ENCODE measurements around the gene CAMTA1. TPM values are rescaled to one million over a fixed set of nuclear protein-coding genes. Genes with fewer than 3 reads are reported as not detected.

CAMTA1 gene
- total RNA-seq, 2 donors from 2014 or later, result 105 to 113 TPM

DNA sequence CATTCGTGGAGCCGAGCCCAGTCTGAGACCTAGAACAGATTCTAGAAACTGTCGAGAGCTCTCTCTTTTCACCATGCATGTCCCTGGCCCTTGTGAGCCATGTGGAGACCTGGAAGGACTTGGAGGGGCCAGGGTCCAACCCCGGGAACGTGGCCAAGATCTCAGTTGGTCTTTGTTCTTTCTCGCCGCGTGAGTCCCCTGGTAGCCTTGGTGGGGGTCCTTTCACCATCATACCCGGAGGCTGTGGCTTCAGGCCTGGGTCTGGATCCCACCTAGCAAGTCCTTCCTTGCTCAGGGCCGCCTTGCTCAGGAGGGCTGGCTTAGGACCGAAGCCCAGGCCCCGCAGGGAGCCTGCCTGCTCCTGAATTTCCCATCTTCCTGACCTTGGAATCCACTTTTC is 168.0 kb downstream of the CAMTA1 start:
- no peak for ATAC-seq (ENCODE audit: insufficient number of reproducible peaks, low FRiP score, low read depth)
- TF ChIP-seq, protein P1, sequence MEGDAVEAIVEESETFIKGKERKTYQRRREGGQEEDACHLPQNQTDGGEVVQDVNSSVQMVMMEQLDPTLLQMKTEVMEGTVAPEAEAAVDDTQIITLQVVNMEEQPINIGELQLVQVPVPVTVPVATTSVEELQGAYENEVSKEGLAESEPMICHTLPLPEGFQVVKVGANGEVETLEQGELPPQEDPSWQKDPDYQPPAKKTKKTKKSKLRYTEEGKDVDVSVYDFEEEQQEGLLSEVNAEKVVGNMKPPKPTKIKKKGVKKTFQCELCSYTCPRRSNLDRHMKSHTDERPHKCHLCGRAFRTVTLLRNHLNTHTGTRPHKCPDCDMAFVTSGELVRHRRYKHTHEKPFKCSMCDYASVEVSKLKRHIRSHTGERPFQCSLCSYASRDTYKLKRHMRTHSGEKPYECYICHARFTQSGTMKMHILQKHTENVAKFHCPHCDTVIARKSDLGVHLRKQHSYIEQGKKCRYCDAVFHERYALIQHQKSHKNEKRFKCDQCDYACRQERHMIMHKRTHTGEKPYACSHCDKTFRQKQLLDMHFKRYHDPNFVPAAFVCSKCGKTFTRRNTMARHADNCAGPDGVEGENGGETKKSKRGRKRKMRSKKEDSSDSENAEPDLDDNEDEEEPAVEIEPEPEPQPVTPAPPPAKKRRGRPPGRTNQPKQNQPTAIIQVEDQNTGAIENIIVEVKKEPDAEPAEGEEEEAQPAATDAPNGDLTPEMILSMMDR (IDR thresholded peaks at IDR 0.05), result no peak
- Histone ChIP-seq H3K4me3 (no peak overlapping the region), H3K27ac (no peak overlapping the region), H3K36me3 (no peaks in the 10 kb centered on the region), H3K4me1 (ENCODE audit: control insufficient read depth in 1 of 2, low read depth in 2 of 2) (no peaks in the 10 kb centered on the region), H3K27me3 (replicated peaks; ENCODE audit: insufficient read depth) (no peaks in the 10 kb centered on the region), H3K9me3 (no peaks in the 10 kb centered on the region)
- DNase-seq (ENCODE audit: low spot score), result no peak

DNA sequence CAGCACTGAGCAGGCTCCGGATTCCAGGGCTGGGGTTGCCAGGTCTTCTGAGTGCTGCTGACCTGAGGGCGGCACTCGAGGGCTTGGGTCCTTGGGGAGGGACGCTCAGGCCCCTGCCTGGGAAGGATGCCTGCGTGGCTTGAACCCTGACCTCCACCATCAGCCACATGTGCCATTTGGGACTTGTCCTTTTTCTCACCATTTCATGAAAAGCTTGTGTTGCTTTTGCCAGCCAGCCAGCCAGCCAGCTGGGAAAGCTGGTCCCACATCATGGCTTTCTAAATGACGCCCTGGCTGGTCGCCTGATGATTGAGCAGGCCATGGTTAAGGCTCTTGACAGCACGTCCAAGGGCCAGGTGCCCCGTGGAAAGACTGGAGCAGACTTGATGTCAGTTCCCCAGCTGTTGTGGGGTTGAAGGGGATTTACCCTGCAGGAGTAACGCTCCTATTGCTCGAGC is 168.7 kb downstream of the CAMTA1 start:
- DNase-seq (ENCODE audit: low spot score) (no peak), ATAC-seq (ENCODE audit: insufficient number of reproducible peaks, low FRiP score, low read depth) (no peak)
- TF ChIP-seq, protein P1 (IDR thresholded peaks at IDR 0.05), result no peak
- no peaks in the 10 kb centered on the region for H3K9me3 ChIP-seq
- no peaks in the 10 kb centered on the region for H3K36me3 ChIP-seq
- no peak overlapping the region for H3K27ac ChIP-seq
- no peaks in the 10 kb centered on the region for H3K27me3 ChIP-seq (replicated peaks; ENCODE audit: insufficient read depth)
- H3K4me1 ChIP-seq (ENCODE audit: control insufficient read depth in 1 of 2, low read depth in 2 of 2), result no peaks in the 10 kb centered on the region
- H3K4me3 ChIP-seq, result no peak overlapping the region

DNA sequence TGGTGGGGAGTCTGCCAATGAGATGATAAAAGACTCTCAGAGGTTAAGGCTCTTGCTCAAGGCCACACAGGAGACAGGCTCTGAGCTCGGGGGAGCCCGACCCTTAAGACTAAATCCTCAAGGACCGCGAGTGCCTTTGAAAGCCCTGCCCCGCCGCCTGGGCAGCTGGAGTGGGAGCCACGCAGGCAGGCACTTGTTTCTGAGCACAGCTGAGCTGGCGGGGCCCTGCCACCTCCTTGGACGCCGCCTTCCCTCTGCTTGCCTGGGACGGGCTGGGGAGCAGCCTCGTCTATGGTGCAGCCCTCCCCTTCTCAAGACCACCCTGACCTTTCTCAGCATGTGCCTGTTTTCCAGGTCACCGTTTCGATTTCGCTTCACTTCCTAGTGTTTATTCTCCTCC is 169.3 kb downstream of the CAMTA1 start:
- H3K27me3 ChIP-seq (replicated peaks; ENCODE audit: insufficient read depth), result no peaks in the 10 kb centered on the region
- H3K4me3 ChIP-seq, result no peak overlapping the region
- H3K9me3 ChIP-seq, result no peaks in the 10 kb centered on the region
- no peak overlapping the region for H3K27ac ChIP-seq
- no peaks in the 10 kb centered on the region for H3K36me3 ChIP-seq
- H3K4me1 ChIP-seq (ENCODE audit: control insufficient read depth in 1 of 2, low read depth in 2 of 2), result no peaks in the 10 kb centered on the region
- ATAC-seq (ENCODE audit: insufficient number of reproducible peaks, low FRiP score, low read depth) (no peak), DNase-seq (ENCODE audit: low spot score) (no peak)
- TF ChIP-seq, protein P1 (IDR thresholded peaks at IDR 0.05), result no peak

DNA sequence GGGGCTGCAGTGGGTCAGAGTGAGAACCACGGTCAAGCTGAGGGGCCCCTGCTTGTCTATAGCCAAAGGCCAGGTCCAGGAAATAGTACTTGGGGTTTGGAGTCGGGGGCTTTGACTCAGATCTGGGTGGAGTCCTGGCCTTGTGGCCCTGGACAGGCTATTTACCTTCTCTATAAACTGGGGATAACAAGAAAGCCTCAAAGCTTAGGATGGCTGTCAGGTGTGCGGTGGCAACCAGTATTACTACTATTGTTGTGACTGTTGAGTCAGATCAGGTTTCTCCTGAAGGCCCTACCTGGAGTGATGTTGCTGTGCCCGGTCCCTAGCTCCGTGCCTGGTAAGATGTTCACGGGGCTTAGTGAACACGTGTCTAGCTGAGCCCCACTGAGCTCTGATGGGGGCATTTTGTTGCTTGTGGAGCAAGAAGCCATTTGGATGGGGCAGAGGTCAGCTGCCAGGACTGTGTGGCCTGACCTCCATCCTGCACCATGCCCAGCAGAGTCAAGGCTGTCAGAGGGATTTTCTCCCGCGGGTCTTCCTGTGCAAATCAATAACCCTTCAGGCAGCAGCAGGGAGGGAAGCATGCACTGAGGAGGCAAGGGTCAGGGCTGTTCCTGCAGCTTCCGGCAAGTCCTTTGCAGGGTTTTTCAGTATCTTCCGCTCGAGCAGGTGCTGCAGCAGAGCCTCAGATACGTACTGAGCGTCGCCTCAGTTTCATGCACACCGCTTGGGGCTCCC is 170.3 kb downstream of the CAMTA1 start:
- H3K4me3 ChIP-seq, result no peak overlapping the region
- TF ChIP-seq, protein P1 (IDR thresholded peaks at IDR 0.05), result no peak
- H3K36me3 ChIP-seq, result no peaks in the 10 kb centered on the region
- no peaks in the 10 kb centered on the region for H3K4me1 ChIP-seq (ENCODE audit: control insufficient read depth in 1 of 2, low read depth in 2 of 2)
- no peak for ATAC-seq (ENCODE audit: insufficient number of reproducible peaks, low FRiP score, low read depth)
- no peak overlapping the region for H3K27ac ChIP-seq
- H3K27me3 ChIP-seq (replicated peaks; ENCODE audit: insufficient read depth), result no peaks in the 10 kb centered on the region
- no peak for DNase-seq (ENCODE audit: low spot score)
- H3K9me3 ChIP-seq, result no peaks in the 10 kb centered on the region

DNA sequence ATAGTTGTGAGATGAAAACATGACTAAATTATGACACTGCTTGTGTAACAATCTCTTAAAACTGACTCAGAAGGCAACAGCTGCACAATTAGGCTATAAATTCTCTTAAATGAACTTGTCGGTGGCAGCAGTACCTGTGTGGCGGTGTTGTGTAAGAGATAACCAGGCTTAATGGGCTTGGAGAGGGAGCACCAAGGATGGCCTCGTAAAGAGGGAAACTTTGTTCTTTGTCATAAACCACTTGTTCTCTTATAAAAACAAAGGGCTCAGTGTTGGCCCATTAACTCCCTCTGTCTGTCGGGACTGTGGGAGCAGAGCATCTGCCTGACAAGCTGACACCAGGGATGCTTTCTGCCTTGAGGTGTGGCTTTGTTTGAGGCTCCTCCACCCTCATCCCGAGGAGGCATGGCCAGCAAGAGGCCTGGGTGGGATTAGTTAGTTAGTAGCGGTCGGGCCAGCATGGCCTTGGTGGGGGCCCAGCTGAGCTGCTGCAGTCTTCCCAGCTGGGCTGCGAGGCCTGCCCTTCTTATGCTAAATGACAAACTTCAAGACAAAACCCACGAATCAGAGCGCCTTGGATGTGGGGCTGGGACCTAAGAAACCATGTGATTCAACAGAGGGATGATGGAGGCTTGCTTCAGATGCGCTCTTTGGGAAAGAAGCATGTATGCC is 171.4 kb downstream of the CAMTA1 start:
- DNase-seq (ENCODE audit: low spot score) (no peak), ATAC-seq (ENCODE audit: insufficient number of reproducible peaks, low FRiP score, low read depth) (no peak)
- TF ChIP-seq, protein P1 (IDR thresholded peaks at IDR 0.05), result no peak

More for the DNA sequence above, 171.4 kb downstream of the CAMTA1 start:
- Histone ChIP-seq H3K36me3 (no peaks in the 10 kb centered on the region), H3K4me1 (ENCODE audit: control insufficient read depth in 1 of 2, low read depth in 2 of 2) (no peaks in the 10 kb centered on the region), H3K27ac (no peak overlapping the region), H3K9me3 (no peaks in the 10 kb centered on the region), H3K4me3 (no peak overlapping the region), H3K27me3 (replicated peaks; ENCODE audit: insufficient read depth) (no peaks in the 10 kb centered on the region)
